HepG2 (cell line): ENCODE measurements around the gene LYRM4. TPM values are rescaled to one million over a fixed set of nuclear protein-coding genes. Genes with fewer than 3 reads are reported as not detected.

Source experiments
- EED ChIP-seq: sonication (generic); formaldehyde crosslinking; IDR thresholded peaks from 2 replicates; pipeline ENCODE4 v1.5.0; 2020; ENCODE audit warnings: mild to moderate bottlenecking, missing genetic modification reagents
- GABPB1 ChIP-seq: IDR thresholded peaks from 2 replicates; pipeline ENCODE4 v1.6.1; 2016; ENCODE audit warnings: mild to moderate bottlenecking, missing genetic modification reagents, moderate library complexity, missing compliant biosample characterization
- HINFP ChIP-seq: sonication (generic); formaldehyde crosslinking; IDR thresholded peaks from 2 replicates; pipeline ENCODE4 v1.4.0; 2020; ENCODE audit warnings: low read depth, mild to moderate bottlenecking, missing genetic modification reagents
- PBX3 ChIP-seq: sonication (generic); formaldehyde crosslinking; IDR thresholded peaks from 2 replicates; pipeline ENCODE4 v1.8.1; 2023; ENCODE audit warnings: missing genetic modification reagents, inconsistent platforms, borderline replicate concordance
- TBL1XR1 ChIP-seq: fragments of 150-350 bp; IDR thresholded peaks from 2 replicates; pipeline ENCODE4 v1.6.1; 2014; ENCODE audit warnings: borderline replicate concordance, low read length; ENCODE audit not compliant: partially characterized antibody
- TEAD2 ChIP-seq: sonication (generic); formaldehyde crosslinking; IDR thresholded peaks from 2 replicates; pipeline ENCODE4 v1.9.0; 2021; ENCODE audit warnings: missing genetic modification reagents
- THAP7 ChIP-seq: sonication (generic); formaldehyde crosslinking; IDR thresholded peaks from 2 replicates; pipeline ENCODE4 v1.8.1; 2023; ENCODE audit warnings: mild to moderate bottlenecking, missing genetic modification reagents
- ZNF124 ChIP-seq: sonication (generic); formaldehyde crosslinking; IDR thresholded peaks from 2 replicates; pipeline ENCODE4 v1.4.0; 2020; ENCODE audit warnings: missing genetic modification reagents
- ZNF160 ChIP-seq: sonication (generic); formaldehyde crosslinking; IDR thresholded peaks from 2 replicates; pipeline ENCODE4 v1.8.0; 2022; ENCODE audit warnings: mild to moderate bottlenecking, inconsistent platforms, missing genetic modification reagents
- ZNF407 ChIP-seq: sonication (generic); formaldehyde crosslinking; IDR thresholded peaks from one replicate; pipeline ENCODE4 v1.5.1; 2020; ENCODE audit warnings: mild to moderate bottlenecking, missing genetic modification reagents; ENCODE audit errors: not compliant biosample characterization
- ZNF503 ChIP-seq: sonication (generic); formaldehyde crosslinking; IDR thresholded peaks from 2 replicates; pipeline ENCODE4 v1.4.0; 2020; ENCODE audit warnings: missing genetic modification reagents
- ZNF770 ChIP-seq: sonication (generic); formaldehyde crosslinking; IDR thresholded peaks from 2 replicates; pipeline ENCODE4 v1.5.0; 2020; ENCODE audit warnings: mild to moderate bottlenecking, missing genetic modification reagents
- polyA plus RNA-seq, 8 experiments: library from polyadenylated mRNA; depleted of rRNA in 3 of 8; stranded (reverse) in 7 of 8; unstranded in 1 of 8; fragments of >200 nt; fragmentation: Illumina TruSeq in 4 of 8; extraction: Trizol in 4 of 8; gene quantifications; 2 replicates each; pipeline versions ENCODE4 v1.2.1 to v1.2.3, GENCODE V29; 2011 to 2016; ENCODE audit warnings: low read depth in 4 of 8, missing spikeins in 1 of 8, mixed read lengths in 1 of 8; ENCODE audit not compliant: insufficient read depth in 1 of 8
- total RNA-seq, 5 experiments: library from RNA; depleted of rRNA; stranded (reverse); fragments of >200 nt; fragmentation: Illumina TruSeq; extraction: Trizol; gene quantifications; 2 replicates each; pipeline ENCODE4 v1.2.3, GENCODE V29; 2016; ENCODE audit warnings: low read depth in 1 of 5

The LYRM4 gene
- total and polyA plus RNA-seq, 2 of the 13 experiments (the other 11 are each of a cell fraction or from before 2014, with no cell fraction given): 64.6 to 67.5 TPM

- no peak for TF ChIP-seq ZNF160 (CRISPR knock-in tag)
- TF ChIP-seq ZNF124 (CRISPR knock-in tag): 0 out of 2 replicates have a peak, but pooled peaks have one; percentile 67
- TF ChIP-seq ZNF407: no peak
- TF ChIP-seq GABPB1 (CRISPR knock-in tag): no peak
- no peak for TF ChIP-seq PBX3 (CRISPR knock-in tag)
- TF ChIP-seq EED (CRISPR knock-in tag): no peak
- no peak for TF ChIP-seq HINFP (CRISPR knock-in tag)
- TF ChIP-seq ZNF770: no peak
- no peak for TF ChIP-seq ZNF503 (CRISPR knock-in tag)
- no peak for TF ChIP-seq TEAD2 (CRISPR knock-in tag)
- no peak for TF ChIP-seq THAP7
- no peak for TF ChIP-seq TBL1XR1
Measured at GRCh38 chr6:5143634-5144311, 117.0 kb downstream of the LYRM4 start (continued).
